ENCODE results near the gene RALGAPA2. TPM values are rescaled to one million over a fixed set of nuclear protein-coding genes. Genes with fewer than 3 reads are reported as not detected.

The RALGAPA2 gene
- total RNA-seq, 4 donors from 2014 or later = 20.1 to 27.7 (median 23.0) TPM

- Histone ChIP-seq H3K9me3 (no peaks in the 10 kb centered on the region), H3K27me3 (peaks cover 5 to 99% (median 56%) of the 10 kb centered on the region in 4 donors), H3K4me3 (peak overlapping the region; percentile 35 to 54 (median 40)), H3K4me1 (peaks cover 19 to 66% (median 53%) of the 10 kb centered on the region in 4 donors), H3K27ac (replicated peaks in 1 of 4) (no peak overlapping the region), H3K36me3 (no peaks in the 10 kb centered on the region)
- TF ChIP-seq POLR2AphosphoS5 (IDR thresholded peaks at IDR 0.05) = no peak
- TF ChIP-seq CTCF (IDR thresholded peaks at IDR 0.05) = no peak
- TF ChIP-seq POLR2A (IDR thresholded peaks at IDR 0.05; ENCODE audit: low read depth) = no peak
- TF ChIP-seq EP300 (IDR thresholded peaks at IDR 0.05) = no peak
- DNase-seq (ENCODE audit: extremely low spot score) = no peak
- WGBS = 3% methylated on average over 32 of the region's 63 CpGs
- intact Hi-C loops (cut with DNase I) = no loop called here
Observed at GRCh38 chr20:20366876-20367574, 345.4 kb downstream of the RALGAPA2 start.

- DNase-seq (ENCODE audit: extremely low spot score) = no peak
- Histone ChIP-seq H3K36me3 (no peaks in the 10 kb centered on the region), H3K4me3 (peak overlapping the region in 2 of 4 donors; percentile 40 to 41), H3K9me3 (no peaks in the 10 kb centered on the region), H3K27me3 (peaks cover 5 to 97% (median 56%) of the 10 kb centered on the region in 4 donors), H3K27ac (replicated peaks in 1 of 4) (no peak overlapping the region), H3K4me1 (peaks cover 19 to 66% (median 53%) of the 10 kb centered on the region in 4 donors)
- TF ChIP-seq EP300 (IDR thresholded peaks at IDR 0.05) = no peak
- no peak for TF ChIP-seq POLR2AphosphoS5 (IDR thresholded peaks at IDR 0.05)
- TF ChIP-seq POLR2A (IDR thresholded peaks at IDR 0.05; ENCODE audit: low read depth) = no peak
- TF ChIP-seq CTCF (IDR thresholded peaks at IDR 0.05) = no peak
- WGBS = 3% methylated on average over 6 of the region's 19 CpGs
- intact Hi-C loops (cut with DNase I) = no loop called here
Observed at GRCh38 chr20:20366551-20366875, 345.9 kb downstream of the RALGAPA2 start.

- H3K36me3 ChIP-seq = no peaks in the 10 kb centered on the region
- TF ChIP-seq CTCF (IDR thresholded peaks at IDR 0.05) (no peak), POLR2A (IDR thresholded peaks at IDR 0.05; ENCODE audit: low read depth) (no peak), POLR2AphosphoS5 (IDR thresholded peaks at IDR 0.05) (no peak), EP300 (IDR thresholded peaks at IDR 0.05) (no peak)
- DNase-seq (ENCODE audit: extremely low spot score) = no peak
- H3K4me3 ChIP-seq = no peak overlapping the region
- WGBS = 8% methylated on average over 18 of the region's 18 CpGs
- H3K9me3 ChIP-seq = no peaks in the 10 kb centered on the region
- peaks cover 19 to 68% (median 53%) of the 10 kb centered on the region in 4 donors for H3K4me1 ChIP-seq
- no peak overlapping the region for H3K27ac ChIP-seq (replicated peaks in 1 of 4)
- peaks cover 5 to 97% (median 56%) of the 10 kb centered on the region in 4 donors for H3K27me3 ChIP-seq
- intact Hi-C loops (cut with DNase I) = no loop called here
Observed at GRCh38 chr20:20365480-20366161, 346.8 kb downstream of the RALGAPA2 start.

- peak overlapping the region in 1 of 4 donors; percentile 14 for H3K4me3 ChIP-seq
- H3K27ac ChIP-seq (replicated peaks in 1 of 4) = no peak overlapping the region
- H3K4me1 ChIP-seq = peaks cover 19 to 70% (median 57%) of the 10 kb centered on the region in 4 donors
- peaks cover 2 to 94% (median 51%) of the 10 kb centered on the region in 4 donors for H3K27me3 ChIP-seq
- no peak for TF ChIP-seq CTCF (IDR thresholded peaks at IDR 0.05)
- no peak for TF ChIP-seq POLR2A (IDR thresholded peaks at IDR 0.05; ENCODE audit: low read depth)
- TF ChIP-seq EP300 (IDR thresholded peaks at IDR 0.05) = no peak
- 5% methylated on average over 48 of the region's 70 CpGs for WGBS
- no peaks in the 10 kb centered on the region for H3K36me3 ChIP-seq
- no peaks in the 10 kb centered on the region for H3K9me3 ChIP-seq
- intact Hi-C loops (cut with DNase I) = loop anchor here (5.0 kb wide), 1 partner anchor 202 kb away; no protein-coding TSS in a partner anchor
- peak; percentile 79 for DNase-seq (ENCODE audit: extremely low spot score)
Observed at GRCh38 chr20:20364593-20365479, 347.6 kb downstream of the RALGAPA2 start.

Measured in esophagus muscularis mucosa (tissue), 4 donors.